DOHH2 (cell line): ENCODE measurements around the gene SLC8B1.

ENCODE experiments used
- H3F3A ChIP-seq: fragments of 200-600 bp; sonication (generic), shearing (Covaris generic); 2 replicates; pipeline ENCODE4 v1.6.0; 2016; ENCODE audit warnings: antibody characterized with exemption, mild to moderate bottlenecking; ENCODE audit not compliant: control insufficient read depth, insufficient read depth
- H3K27ac ChIP-seq: fragments of 200-600 bp; sonication (generic); 2 replicates; pipeline ENCODE4 v1.5.1; 2014; ENCODE audit warnings: low read depth, mild to moderate bottlenecking, low read length, moderate library complexity
- H3K27me3 ChIP-seq: fragments of 200-600 bp; sonication (generic); 2 replicates; pipeline ENCODE4 v1.6.1; 2014; ENCODE audit warnings: mild to moderate bottlenecking, low read length, mixed read lengths; ENCODE audit not compliant: control insufficient read depth
- H3K36me3 ChIP-seq: fragments of 200-600 bp; sonication (generic); 2 replicates; pipeline ENCODE4 v1.6.1; 2014; ENCODE audit warnings: mild to moderate bottlenecking, low read length, moderate library complexity, mixed read lengths; ENCODE audit not compliant: control insufficient read depth
- H3K4me1 ChIP-seq: fragments of 200-600 bp; sonication (generic); 2 replicates; pipeline ENCODE4 v1.6.1; 2014; ENCODE audit warnings: mild to moderate bottlenecking, low read length, mixed read lengths; ENCODE audit not compliant: control insufficient read depth
- H3K4me2 ChIP-seq: fragments of 200-600 bp; sonication (generic); 2 replicates; pipeline ENCODE4 v1.6.0; 2014; ENCODE audit warnings: mild to moderate bottlenecking, low read length, moderate library complexity
- H3K4me3 ChIP-seq: fragments of 200-600 bp; sonication (generic); 2 replicates; pipeline ENCODE4 v1.5.1; 2014; ENCODE audit warnings: mild to moderate bottlenecking, low read length, mixed read lengths
- H3K79me2 ChIP-seq: fragments of 200-600 bp; sonication (generic); 2 replicates; pipeline ENCODE4 v1.6.1; 2014; ENCODE audit warnings: mild to moderate bottlenecking, low read length, mixed read lengths; ENCODE audit not compliant: control insufficient read depth
- H3K9me2 ChIP-seq: fragments of 200-600 bp; sonication (generic); replicated peaks from 2 replicates; pipeline ENCODE4 v1.6.1; 2014; ENCODE audit warnings: mild to moderate bottlenecking, low read length, mixed read lengths; ENCODE audit not compliant: control insufficient read depth
- H3K9me3 ChIP-seq: fragments of 200-600 bp; sonication (generic); 2 replicates; pipeline ENCODE4 v1.6.1; 2014; ENCODE audit warnings: antibody characterized with exemption, low read length, mixed read lengths; ENCODE audit not compliant: control insufficient read depth, insufficient read depth
- H4K20me1 ChIP-seq: fragments of 200-600 bp; sonication (generic); 2 replicates; pipeline ENCODE4 v1.6.0; 2014; ENCODE audit warnings: low read depth, mild to moderate bottlenecking, antibody characterized with exemption, low read length, moderate library complexity; ENCODE audit not compliant: control insufficient read depth, insufficient read depth
- EZH2phosphoT487 ChIP-seq: fragments of 200-600 bp; sonication (generic); IDR thresholded peaks from 2 replicates; pipeline ENCODE4 v1.6.1; 2017; ENCODE audit warnings: borderline replicate concordance, mild to moderate bottlenecking, antibody characterized with exemption, low read length, moderate library complexity, mixed read lengths
- TF ChIP-seq, protein P1 (sequence below): fragments of 200-600 bp; sonication (generic); IDR thresholded peaks from one replicate; pipeline ENCODE4 v1.5.1; 2014; ENCODE audit warnings: antibody characterized with exemption, mild to moderate bottlenecking, low read depth, low read length; ENCODE audit not compliant: poor library complexity, severe bottlenecking

SLC8B1 gene

GRCh38 chr12:113254298-113254697 lies 80.6 kb downstream of the SLC8B1 start:
- Histone ChIP-seq H3K36me3 (peaks cover 57% of the 10 kb centered on the region), H3K9me2 (no peaks in the 10 kb centered on the region), H3K79me2 (peaks cover 10% of the 10 kb centered on the region), H3K4me3 (no peak overlapping the region), H3K9me3 (no peaks in the 10 kb centered on the region), H3F3A (0 out of 2 replicates have a peak, but pooled peaks cover 4% of the 10 kb centered on the region), H4K20me1 (peaks cover 4% of the 10 kb centered on the region; the same call in 1 of the 2 replicates), H3K27me3 (no peaks in the 10 kb centered on the region), H3K27ac (no peak overlapping the region), H3K4me2 (no peak overlapping the region), H3K4me1 (peaks cover 10% of the 10 kb centered on the region)
- TF ChIP-seq EZH2phosphoT487 = no peak
- TF ChIP-seq, protein P1, sequence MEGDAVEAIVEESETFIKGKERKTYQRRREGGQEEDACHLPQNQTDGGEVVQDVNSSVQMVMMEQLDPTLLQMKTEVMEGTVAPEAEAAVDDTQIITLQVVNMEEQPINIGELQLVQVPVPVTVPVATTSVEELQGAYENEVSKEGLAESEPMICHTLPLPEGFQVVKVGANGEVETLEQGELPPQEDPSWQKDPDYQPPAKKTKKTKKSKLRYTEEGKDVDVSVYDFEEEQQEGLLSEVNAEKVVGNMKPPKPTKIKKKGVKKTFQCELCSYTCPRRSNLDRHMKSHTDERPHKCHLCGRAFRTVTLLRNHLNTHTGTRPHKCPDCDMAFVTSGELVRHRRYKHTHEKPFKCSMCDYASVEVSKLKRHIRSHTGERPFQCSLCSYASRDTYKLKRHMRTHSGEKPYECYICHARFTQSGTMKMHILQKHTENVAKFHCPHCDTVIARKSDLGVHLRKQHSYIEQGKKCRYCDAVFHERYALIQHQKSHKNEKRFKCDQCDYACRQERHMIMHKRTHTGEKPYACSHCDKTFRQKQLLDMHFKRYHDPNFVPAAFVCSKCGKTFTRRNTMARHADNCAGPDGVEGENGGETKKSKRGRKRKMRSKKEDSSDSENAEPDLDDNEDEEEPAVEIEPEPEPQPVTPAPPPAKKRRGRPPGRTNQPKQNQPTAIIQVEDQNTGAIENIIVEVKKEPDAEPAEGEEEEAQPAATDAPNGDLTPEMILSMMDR = no peak

- no peak overlapping the region for H3K4me3 ChIP-seq
- TF ChIP-seq, protein P1 = no peak
- TF ChIP-seq EZH2phosphoT487 = no peak
Measured at GRCh38 chr12:113253532-113254285, 81.2 kb downstream of the SLC8B1 start.

DNA sequence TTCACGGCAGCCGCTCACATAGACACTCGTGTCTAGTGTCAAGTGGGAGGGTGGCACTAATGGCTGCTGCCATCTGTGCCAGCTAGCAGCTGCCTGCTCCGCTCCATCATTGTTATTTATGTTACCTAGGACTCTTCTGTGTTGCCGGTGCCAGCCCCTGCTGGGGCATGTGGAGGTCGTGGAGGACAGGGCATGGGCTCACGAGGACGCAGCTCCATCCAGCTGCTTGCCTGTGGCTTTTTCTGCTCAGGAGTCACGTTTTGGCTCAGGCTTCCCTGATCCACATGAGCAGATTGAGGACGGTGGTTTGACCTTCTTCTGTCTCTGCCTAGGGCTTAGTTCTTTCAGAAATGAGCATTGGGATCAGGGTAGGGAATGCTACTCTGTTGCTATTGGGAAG lies 82.4 kb downstream of the SLC8B1 start:
- no peaks in the 10 kb centered on the region for H3K9me2 ChIP-seq
- no peak for TF ChIP-seq EZH2phosphoT487
- TF ChIP-seq, protein P1 = no peak
- peaks cover 69% of the 10 kb centered on the region for H3K36me3 ChIP-seq

More at GRCh38 chr12:113253532-113254285, 81.2 kb downstream of the SLC8B1 start:
- Histone ChIP-seq H3F3A (0 out of 2 replicates have a peak, but pooled peaks cover 4% of the 10 kb centered on the region), H3K27me3 (no peaks in the 10 kb centered on the region), H3K27ac (no peak overlapping the region), H4K20me1 (peaks cover 4% of the 10 kb centered on the region; the same call in 1 of the 2 replicates), H3K9me3 (no peaks in the 10 kb centered on the region), H3K9me2 (no peaks in the 10 kb centered on the region), H3K36me3 (peaks cover 62% of the 10 kb centered on the region), H3K79me2 (peaks cover 15% of the 10 kb centered on the region), H3K4me1 (peaks cover 5% of the 10 kb centered on the region; the same call in 1 of the 2 replicates), H3K4me2 (no peak overlapping the region)

More for the DNA sequence above, 82.4 kb downstream of the SLC8B1 start:
- no peaks in the 10 kb centered on the region for H3K4me1 ChIP-seq
- H3K4me2 ChIP-seq = no peak overlapping the region
- no peak overlapping the region for H3K4me3 ChIP-seq
- H3K79me2 ChIP-seq = peaks cover 22% of the 10 kb centered on the region
- no peak overlapping the region for H3K27ac ChIP-seq
- H3F3A ChIP-seq = 0 out of 2 replicates have a peak, but pooled peaks cover 4% of the 10 kb centered on the region
- H4K20me1 ChIP-seq = peaks cover 4% of the 10 kb centered on the region; the same call in 1 of the 2 replicates
- no peaks in the 10 kb centered on the region for H3K9me3 ChIP-seq
- no peaks in the 10 kb centered on the region for H3K27me3 ChIP-seq
